GM21390 (cell line): ENCODE data around the gene FIGLA.
"Not testable (repeated sequence)": the region's sequence is repeated elsewhere in the genome, so short reads cannot be mapped to it uniquely, and the experiment has no call there.

Source experiments
- ATAC-seq: cut with Tn5 transposase; IDR thresholded peaks from one replicate; pipeline ENCODE4 v1.9.1; 2021; ENCODE audit not compliant: unreplicated experiment

FIGLA gene

DNA sequence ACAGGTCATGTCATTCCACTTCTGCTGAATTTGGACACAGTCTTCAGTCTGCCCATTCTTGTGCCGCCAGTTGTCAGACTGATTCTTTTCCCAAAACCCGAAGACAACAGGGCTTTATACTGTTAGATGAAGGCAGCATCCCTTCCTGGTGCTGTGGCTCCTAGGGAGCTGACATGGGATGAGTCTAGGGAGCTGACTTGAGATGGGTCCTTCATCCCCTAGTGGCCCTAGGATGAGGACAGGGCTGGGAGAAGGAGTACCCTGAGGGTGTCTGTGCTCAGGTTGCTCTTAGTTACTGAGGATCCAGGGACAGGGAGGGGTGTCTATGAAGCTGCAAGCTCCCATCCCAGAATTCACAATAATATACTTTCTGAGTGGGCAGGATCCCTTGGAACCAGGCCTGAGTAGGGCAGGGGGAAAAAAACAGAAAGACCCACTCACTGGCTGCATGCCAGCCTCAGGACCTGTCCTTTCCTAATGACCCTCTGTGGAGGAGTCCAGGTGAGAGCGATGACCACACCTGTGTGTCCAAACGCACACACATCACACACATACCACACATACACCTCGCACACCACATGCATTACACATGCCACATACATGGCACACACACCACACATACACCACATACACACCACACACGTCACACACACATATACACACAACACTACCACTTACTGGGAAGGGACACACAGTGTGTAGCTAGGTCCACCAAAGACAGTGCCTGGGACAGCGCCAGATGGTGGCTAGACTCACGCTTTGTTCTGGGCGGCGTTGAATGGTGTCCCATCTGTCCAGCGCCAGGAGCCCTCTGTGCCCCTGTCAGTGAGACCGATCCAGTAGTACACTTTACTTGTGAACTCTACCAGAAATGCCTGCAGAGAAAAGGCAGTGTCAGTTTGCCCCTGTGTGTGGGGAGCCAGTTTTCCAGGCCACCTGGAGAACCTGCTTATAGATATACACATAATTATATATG is 18.8 kb upstream of the FIGLA start:
- no peak for ATAC-seq

DNA sequence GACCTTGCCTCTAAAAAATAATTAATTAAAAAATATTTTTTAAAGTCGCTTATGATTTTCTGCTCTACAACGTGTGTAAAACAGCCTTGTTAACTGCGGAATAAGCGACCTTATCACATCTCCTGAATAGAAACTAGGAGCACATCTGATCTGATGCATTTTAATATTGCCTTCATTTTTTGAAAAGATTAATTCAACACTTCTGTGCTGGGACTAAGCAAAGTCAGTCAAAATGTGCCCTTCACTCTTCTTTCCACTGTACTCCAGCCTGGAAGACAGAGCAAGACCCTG is 17.3 kb upstream of the FIGLA start:
- no peak for ATAC-seq

DNA sequence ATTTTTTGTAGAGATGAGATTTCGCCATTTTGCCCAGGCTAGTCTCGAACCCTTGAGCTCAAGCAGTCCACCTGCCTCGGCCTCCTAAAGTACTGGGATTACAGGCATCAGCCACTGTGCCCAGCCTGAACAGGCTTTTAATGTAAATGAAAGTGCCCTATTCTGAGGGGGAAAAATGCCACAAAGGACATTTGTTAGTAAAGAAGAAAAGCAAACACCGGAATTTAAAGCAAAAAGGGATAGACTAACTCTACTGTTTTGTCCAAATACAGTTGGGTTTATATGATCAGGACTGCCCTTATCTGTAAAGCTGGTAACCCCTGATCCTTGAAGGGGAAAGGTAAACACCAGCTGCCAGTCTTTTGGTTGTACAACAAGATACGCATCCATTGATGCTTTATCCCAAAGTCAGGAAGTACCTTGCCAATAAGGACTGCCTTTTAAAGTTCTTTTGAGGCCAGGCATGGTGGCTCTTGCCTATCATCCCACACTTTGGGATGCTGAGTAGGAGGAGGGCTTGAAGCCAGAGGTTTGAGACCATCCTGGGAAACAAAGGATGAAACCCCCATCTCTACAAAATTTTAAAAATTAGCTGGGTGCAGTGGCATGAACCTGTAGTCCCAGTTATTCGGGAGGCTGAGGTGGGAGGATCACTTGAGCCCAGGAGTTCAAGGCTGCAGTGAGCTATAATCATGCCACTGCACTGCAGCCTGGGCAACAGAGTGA is 16.8 kb upstream of the FIGLA start:
- no peak for ATAC-seq

GRCh38 chr2:70806620-70807019 is 16.2 kb upstream of the FIGLA start:
- no peak for ATAC-seq

GRCh38 chr2:70806013-70806412 is 15.6 kb upstream of the FIGLA start:
- ATAC-seq = no peak

- ATAC-seq = no peak
These were observed 11.3 kb upstream of the FIGLA start for GRCh38 chr2:70801607-70802263.

DNA sequence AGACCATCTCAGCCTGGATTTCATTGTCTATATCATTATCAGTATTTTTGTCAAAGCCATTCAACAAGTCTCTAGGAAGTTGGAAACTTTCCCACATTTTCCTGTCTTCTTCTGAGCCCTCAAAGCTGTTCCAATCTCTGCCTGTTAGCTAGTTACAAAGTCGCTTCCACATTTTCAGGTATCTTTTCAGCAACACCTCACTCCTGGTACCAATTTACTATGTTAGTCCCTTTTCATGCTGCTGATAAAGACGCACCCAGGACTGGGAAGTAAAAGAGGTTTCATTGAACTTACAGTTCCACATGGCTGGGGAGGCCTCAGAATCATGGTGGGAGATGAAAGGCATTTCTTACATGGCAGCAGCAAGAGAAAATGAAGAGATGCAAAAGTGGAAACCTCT is 9.3 kb upstream of the FIGLA start:
- ATAC-seq = no peak

GRCh38 chr2:70797996-70798395 is 7.6 kb upstream of the FIGLA start:
- not testable (repeated sequence) for ATAC-seq

DNA sequence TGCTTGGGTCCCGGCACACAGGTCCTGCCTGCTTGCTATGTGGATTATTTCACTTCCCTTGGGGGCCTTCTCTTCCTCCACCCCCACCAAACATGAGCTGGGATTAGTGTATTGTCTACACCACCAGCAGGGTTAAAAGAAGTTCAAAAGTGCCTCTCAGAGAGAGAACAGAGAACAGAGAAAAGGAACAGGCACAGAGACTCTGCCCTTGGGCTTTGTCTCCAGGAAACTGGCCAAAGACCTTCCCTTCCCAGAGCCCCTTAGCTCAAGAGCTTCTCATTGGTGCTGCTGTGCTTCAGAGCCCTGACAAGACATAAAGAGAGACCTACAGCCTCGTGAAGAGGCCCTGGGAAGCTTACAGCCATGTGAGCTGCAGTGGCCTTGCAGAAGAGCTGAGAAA is 7.1 kb upstream of the FIGLA start:
- no peak for ATAC-seq

GRCh38 chr2:70796262-70796661 is 5.8 kb upstream of the FIGLA start:
- no peak for ATAC-seq

DNA sequence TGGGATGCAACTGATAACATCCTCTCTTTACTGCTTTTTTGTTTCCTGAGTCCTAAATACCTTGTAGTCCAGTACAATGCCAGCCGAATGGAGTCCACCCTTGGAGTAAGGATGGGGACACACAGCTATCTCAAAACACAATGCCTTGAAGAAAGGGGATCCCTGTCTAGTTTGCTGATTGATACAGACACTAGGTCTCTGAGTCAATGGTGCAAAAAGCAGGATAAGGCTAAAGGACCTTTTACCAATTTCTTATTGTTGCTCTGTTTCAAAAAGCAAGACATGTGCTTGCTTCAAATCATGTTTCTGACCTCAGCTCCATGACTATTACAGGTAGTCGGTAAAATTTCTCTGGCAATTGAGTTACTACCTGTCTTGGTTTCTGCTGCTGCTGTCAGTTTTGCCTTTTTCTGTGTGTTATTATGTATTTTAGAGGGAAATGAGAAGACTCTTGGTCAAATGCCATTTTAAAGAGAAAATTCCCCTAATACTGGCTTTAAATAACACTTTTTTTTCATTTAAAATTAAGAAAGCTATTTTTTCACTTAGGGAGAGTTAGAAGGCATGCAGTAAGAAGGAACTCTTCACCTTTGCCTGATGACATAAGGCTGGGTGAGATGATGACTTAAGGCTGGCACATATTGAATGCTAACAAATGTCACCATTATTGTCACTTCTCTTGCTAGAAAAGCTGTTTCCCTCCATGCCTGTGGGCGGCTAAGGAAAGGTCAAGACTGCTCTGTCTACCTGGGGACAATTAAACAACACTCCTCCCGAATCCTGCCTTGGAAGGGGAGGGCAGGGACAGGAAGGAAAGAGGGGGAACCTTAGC is 4.9 kb upstream of the FIGLA start:
- ATAC-seq = no peak

GRCh38 chr2:70793450-70793849 is 3.0 kb upstream of the FIGLA start:
- ATAC-seq = no peak

DNA sequence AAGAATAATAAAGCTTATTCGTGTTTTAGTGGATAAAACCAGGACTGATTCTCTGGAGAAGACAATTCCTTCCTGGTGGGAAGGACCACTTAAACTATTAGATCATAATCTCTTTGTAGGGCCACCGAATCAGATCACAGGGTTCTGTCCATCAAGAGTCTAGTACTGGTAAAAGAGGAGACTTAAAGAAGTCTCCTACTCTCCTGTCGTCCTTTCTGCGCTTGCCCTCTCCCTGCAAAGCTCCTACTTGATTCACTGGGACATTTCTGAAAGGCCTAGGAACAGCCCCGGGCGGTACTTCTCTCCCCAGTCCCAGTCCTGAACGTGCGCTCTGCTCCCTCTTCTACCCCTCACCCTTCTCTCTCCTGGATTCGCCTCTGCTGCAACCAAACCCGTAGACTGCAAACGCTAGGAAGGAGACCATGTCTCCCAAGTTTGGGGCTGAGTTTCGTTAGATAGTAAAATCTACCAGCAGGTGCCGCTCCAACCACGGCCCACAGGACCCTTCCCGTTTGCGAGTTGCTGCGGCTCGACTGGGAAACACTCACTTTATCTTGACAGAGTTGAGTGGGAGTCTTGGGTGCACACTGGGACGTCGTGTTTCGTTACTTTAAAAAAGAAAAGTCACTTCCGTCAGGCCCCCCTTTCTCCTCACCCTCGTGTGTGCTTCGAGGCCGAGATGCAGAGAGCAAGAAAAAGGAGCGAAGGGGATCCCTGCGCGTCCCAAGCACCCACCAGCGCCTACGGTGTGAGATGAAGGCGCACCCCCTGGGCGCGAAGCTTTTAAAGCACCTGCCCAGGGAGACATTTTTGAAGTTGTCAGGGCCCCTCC is 923 bp downstream of the FIGLA start:
- no peak for ATAC-seq

- ATAC-seq = no peak
These were observed 5.1 kb downstream of the FIGLA start for GRCh38 chr2:70785137-70785911.

DNA sequence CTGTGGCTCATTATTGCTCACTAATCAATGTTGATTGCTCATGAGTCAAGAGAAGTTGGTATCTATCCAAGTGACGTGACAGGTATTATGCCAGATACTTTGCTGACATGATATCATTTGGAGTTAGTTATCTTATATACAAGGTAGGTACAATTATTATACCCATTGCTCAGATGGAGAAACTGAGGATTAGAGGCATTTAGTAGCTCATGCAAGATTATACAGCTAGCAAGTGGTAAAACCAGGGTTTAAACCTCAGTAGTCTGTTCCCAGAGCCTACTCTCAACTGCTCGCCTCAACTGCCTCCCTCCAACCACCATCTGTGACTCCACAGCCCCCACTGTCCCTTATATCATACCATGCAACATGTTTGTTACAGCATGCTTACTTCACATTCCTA is 6.1 kb downstream of the FIGLA start:
- ATAC-seq = no peak

GRCh38 chr2:70779911-70780545 is 10.4 kb downstream of the FIGLA start:
- ATAC-seq = no peak

GRCh38 chr2:70779491-70779890 is 11.0 kb downstream of the FIGLA start:
- no peak for ATAC-seq

- ATAC-seq = no peak
These were observed 11.8 kb downstream of the FIGLA start for GRCh38 chr2:70778676-70779075.

DNA sequence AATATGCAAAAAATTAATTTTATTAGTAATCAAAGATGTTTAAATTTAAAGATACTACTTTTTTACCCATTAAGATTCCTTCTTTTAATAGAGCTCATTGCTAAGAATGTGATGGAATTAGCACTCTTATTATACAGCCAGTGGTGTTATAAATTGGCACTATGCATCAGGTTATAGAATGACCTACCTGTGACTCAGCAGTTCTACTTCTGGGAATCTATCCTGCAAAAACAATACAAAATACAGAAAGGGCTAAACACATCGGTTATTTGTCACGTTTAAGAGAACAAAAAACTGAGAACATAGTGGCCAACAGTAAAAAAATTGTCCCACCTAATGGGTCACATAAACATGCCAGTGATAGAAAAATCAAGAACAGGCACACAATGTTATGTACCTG is 13.0 kb downstream of the FIGLA start:
- ATAC-seq = no peak
